Hindlimb muscle (tissue), 1 donor: ENCODE measurements around the gene GAGE12G. TPM values are rescaled to one million over a fixed set of nuclear protein-coding genes. Genes with fewer than 3 reads are reported as not detected.
"Not testable (repeated sequence)": the region's sequence is repeated elsewhere in the genome, so short reads cannot be mapped to it uniquely, and the experiment has no call there.

Source experiments
- DNase-seq: peaks from one replicate; pipeline ENCODE4 v3.0.0-alpha.2; 2013
- polyA plus RNA-seq: library from polyadenylated mRNA; unstranded; fragments of 120-200 nt; gene quantifications from one replicate; pipeline ENCODE4 v1.2.1, GENCODE V29; 2013; ENCODE audit not compliant: insufficient read length

The GAGE12G gene
- polyA plus RNA-seq, result not detected

DNA sequence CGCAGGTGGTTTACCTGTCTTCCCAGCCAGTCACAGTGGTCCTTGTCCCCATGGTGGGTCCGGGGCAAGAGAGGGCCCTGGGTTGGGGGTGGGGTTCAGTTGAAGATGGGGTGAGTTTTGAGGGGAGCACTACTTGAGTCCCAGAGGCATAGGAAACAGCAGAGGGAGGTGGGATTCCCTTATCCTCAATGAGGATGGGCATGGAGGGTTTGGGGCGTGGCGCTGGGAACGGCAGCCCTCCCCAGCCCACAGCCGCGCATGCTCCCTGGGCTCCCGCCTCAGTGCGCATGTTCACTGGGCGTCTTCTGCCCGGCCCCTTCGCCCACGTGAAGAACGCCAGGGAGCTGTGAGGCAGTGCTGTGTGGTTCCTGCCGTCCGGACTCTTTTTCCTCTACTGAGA lies at the start of gene GAGE12G:
Gene GAGE12G (plus strand): TSS at position 301 of the 400 bp plus-strand sequence. CDS start 1,155 bp downstream, outside the sequence.
- DNase-seq, result not testable (repeated sequence)

DNA sequence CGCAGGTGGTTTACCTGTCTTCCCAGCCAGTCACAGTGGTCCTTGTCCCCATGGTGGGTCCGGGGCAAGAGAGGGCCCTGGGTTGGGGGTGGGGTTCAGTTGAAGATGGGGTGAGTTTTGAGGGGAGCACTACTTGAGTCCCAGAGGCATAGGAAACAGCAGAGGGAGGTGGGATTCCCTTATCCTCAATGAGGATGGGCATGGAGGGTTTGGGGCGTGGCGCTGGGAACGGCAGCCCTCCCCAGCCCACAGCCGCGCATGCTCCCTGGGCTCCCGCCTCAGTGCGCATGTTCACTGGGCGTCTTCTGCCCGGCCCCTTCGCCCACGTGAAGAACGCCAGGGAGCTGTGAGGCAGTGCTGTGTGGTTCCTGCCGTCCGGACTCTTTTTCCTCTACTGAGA lies 38.3 kb upstream of the GAGE12G start, which contains the start of gene GAGE12C:
Gene GAGE12C (plus strand): TSS at position 301 of the 400 bp plus-strand sequence. CDS start 1,155 bp downstream, outside the sequence.
- not testable (repeated sequence) for DNase-seq

- DNase-seq, result not testable (repeated sequence)
Measured at GRCh38 chrX:49541433-49541832, 28.8 kb upstream of the GAGE12G start, which contains the start of gene GAGE12D. Gene GAGE12D, plus strand, starts transcription at chrX:49541733. Its CDS starts 1,155 bp downstream, at chrX:49542888.

DNA sequence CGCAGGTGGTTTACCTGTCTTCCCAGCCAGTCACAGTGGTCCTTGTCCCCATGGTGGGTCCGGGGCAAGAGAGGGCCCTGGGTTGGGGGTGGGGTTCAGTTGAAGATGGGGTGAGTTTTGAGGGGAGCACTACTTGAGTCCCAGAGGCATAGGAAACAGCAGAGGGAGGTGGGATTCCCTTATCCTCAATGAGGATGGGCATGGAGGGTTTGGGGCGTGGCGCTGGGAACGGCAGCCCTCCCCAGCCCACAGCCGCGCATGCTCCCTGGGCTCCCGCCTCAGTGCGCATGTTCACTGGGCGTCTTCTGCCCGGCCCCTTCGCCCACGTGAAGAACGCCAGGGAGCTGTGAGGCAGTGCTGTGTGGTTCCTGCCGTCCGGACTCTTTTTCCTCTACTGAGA lies 19.2 kb upstream of the GAGE12G start, which contains the start of gene GAGE12E:
Gene GAGE12E (plus strand): TSS at position 301 of the 400 bp plus-strand sequence. CDS start 1,155 bp downstream, outside the sequence.
- DNase-seq, result not testable (repeated sequence)

- DNase-seq, result not testable (repeated sequence)
Measured at GRCh38 chrX:49560542-49560941, 9.7 kb upstream of the GAGE12G start, which contains the start of gene GAGE12F. Gene GAGE12F, plus strand, starts transcription at chrX:49560842. Its CDS starts 1,155 bp downstream, at chrX:49561997.

GRCh38 chrX:49568728-49569127 lies 1.5 kb upstream of the GAGE12G start:
- not testable (repeated sequence) for DNase-seq

GRCh38 chrX:49569152-49569551 lies 1.0 kb upstream of the GAGE12G start:
- DNase-seq, result not testable (repeated sequence)

- not testable (repeated sequence) for DNase-seq
Measured at GRCh38 chrX:49579649-49580048, 9.4 kb downstream of the GAGE12G start, which contains the start of gene GAGE12H. Gene GAGE12H, plus strand, starts transcription at chrX:49579949. Its CDS starts 1,155 bp downstream, at chrX:49581104.

DNA sequence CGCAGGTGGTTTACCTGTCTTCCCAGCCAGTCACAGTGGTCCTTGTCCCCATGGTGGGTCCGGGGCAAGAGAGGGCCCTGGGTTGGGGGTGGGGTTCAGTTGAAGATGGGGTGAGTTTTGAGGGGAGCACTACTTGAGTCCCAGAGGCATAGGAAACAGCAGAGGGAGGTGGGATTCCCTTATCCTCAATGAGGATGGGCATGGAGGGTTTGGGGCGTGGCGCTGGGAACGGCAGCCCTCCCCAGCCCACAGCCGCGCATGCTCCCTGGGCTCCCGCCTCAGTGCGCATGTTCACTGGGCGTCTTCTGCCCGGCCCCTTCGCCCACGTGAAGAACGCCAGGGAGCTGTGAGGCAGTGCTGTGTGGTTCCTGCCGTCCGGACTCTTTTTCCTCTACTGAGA lies 19.0 kb downstream of the GAGE12G start, which contains the start of gene GAGE2A:
Gene GAGE2A (plus strand): TSS at position 301 of the 400 bp plus-strand sequence. CDS start 1,155 bp downstream, outside the sequence.
- DNase-seq, result not testable (repeated sequence)

- DNase-seq, result not testable (repeated sequence)
Measured at GRCh38 chrX:49589769-49590478, 19.7 kb downstream of the GAGE12G start.

DNA sequence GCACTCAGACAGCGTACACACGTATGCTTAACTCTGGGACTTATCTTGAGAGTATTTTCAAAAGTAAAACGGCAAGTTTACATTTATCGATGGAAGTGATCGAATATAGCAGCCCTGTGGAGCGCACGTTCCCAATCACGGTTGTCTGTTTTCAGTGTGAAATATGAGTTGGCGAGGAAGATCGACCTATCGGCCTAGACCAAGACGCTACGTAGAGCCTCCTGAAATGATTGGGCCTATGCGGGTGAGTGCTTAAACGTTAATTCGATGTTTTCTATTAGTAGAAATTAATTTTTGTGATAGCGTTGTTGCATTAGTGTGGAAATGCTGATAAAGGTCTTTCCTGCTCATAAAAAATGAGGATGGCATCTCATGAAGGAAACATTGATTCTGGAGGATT lies 20.3 kb downstream of the GAGE12G start:
- DNase-seq, result not testable (repeated sequence)

- DNase-seq, result not testable (repeated sequence)
Measured at GRCh38 chrX:49598720-49599119, 28.5 kb downstream of the GAGE12G start, which contains the start of gene GAGE1. Gene GAGE1, plus strand, starts transcription at chrX:49599020. Its CDS starts 1,155 bp downstream, at chrX:49600175.

DNA sequence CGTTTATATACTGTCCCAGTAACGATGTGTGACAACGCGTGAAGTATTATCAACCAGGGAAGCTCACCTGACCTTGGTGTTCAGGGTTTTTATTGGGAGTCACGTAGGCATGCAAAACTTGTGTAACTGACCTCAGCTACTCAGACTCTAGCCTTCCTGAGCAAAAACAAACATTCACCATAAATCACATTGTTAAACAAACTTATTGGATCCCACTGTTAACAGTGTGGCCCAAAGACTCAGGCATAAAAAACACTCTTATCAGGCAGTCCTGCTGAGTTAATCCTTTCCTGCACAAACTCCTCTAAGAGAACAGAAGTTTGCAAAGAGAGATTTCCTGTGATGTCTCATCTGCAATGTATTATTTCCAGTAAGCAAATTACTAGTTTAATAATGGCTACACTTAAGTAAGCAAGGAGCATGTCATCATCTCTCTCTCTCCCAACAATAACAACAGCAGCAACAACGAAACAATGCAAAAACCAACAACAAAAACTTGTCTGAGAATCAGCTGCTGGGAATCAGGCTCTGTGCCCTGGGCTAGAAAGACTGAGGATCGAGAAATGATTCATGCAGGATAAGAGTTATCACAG lies 40.6 kb downstream of the GAGE12G start:
- no peak for DNase-seq

- no peak for DNase-seq
Measured at GRCh38 chrX:49618574-49618973, 48.4 kb downstream of the GAGE12G start.

Other genes starting within 250 kb of the GAGE12G start
- not detected for gene GAGE12J, start 248.4 kb upstream of the GAGE12G start, polyA plus RNA-seq
- gene GAGE13, start 238.8 kb upstream of the GAGE12G start, polyA plus RNA-seq, result not detected
- not detected for gene GAGE12C, start 38.2 kb upstream of the GAGE12G start, polyA plus RNA-seq
- gene GAGE12D, start 28.7 kb upstream of the GAGE12G start, polyA plus RNA-seq, result not detected
- gene GAGE12E, start 19.1 kb upstream of the GAGE12G start, polyA plus RNA-seq, result not detected
- not detected for gene GAGE12F, start 9.6 kb upstream of the GAGE12G start, polyA plus RNA-seq
- not detected for gene GAGE12H, start 9.5 kb downstream of the GAGE12G start, polyA plus RNA-seq
- not detected for gene GAGE2A, start 19.1 kb downstream of the GAGE12G start, polyA plus RNA-seq
- gene GAGE1, start 28.6 kb downstream of the GAGE12G start, polyA plus RNA-seq, result not detected
- gene PAGE1, start 125.6 kb downstream of the GAGE12G start, polyA plus RNA-seq, result not detected